ENCODE measurements around the gene SELENBP1. TPM values are rescaled to one million over a fixed set of nuclear protein-coding genes. Genes with fewer than 3 reads are reported as not detected.

The SELENBP1 gene
- total RNA-seq, 3 donors from 2014 or later (not counting 1 experiment from before 2014, with no cell fraction given): not detected

- Histone ChIP-seq H3K27ac (ENCODE audit: low read length) (no peak overlapping the region), H3K9me3 (ENCODE audit: control insufficient read depth, insufficient read depth, low read length) (no peaks in the 10 kb centered on the region), H3K27me3 (ENCODE audit: control insufficient read depth, insufficient read depth, low read length) (no peaks in the 10 kb centered on the region), H3K4me1 (ENCODE audit: control insufficient read depth, insufficient read depth, low read length) (peaks cover 17% of the 10 kb centered on the region), H3K4me3 (ENCODE audit: low read length) (no peak overlapping the region), H3K36me3 (ENCODE audit: control insufficient read depth, insufficient read depth, low read length) (peaks cover 52% of the 10 kb centered on the region)
- peaks cover 20 to 21% of the 10 kb centered on the region in 2 donors for H3K4me1 Mint-ChIP-seq
- WGBS (ENCODE audit: insufficient coverage): 81% methylated on average over 2 of the region's 2 CpGs
- H3K4me3 Mint-ChIP-seq: peak overlapping the region; percentile 28
- ATAC-seq (no peak), DNase-seq (no peak)
- H3K36me3 Mint-ChIP-seq: no peaks in the 10 kb centered on the region
- peak overlapping the region; percentile 99 to 100 for H3K27ac Mint-ChIP-seq
- intact Hi-C loops (cut with micrococcal nuclease): no loop called here
- no peaks in the 10 kb centered on the region for H3K27me3 Mint-ChIP-seq (ENCODE audit: low read depth in 2 of 2)
- TF ChIP-seq CTCF (IDR thresholded peaks at IDR 0.05): no peak
- H3K9me3 Mint-ChIP-seq: no peaks in the 10 kb centered on the region
These were observed 30.3 kb upstream of the SELENBP1 start for GRCh38 chr1:151402764-151403163.

- peak overlapping the region; percentile 99 to 100 for H3K27ac Mint-ChIP-seq
- H3K9me3 ChIP-seq (ENCODE audit: control insufficient read depth, insufficient read depth, low read length): no peaks in the 10 kb centered on the region
- no peak for TF ChIP-seq CTCF (IDR thresholded peaks at IDR 0.05)
- H3K4me1 Mint-ChIP-seq: peaks cover 20 to 21% of the 10 kb centered on the region in 2 donors
- no peak for ATAC-seq
- DNase-seq: no peak
- H3K36me3 Mint-ChIP-seq: no peaks in the 10 kb centered on the region
- peak overlapping the region; percentile 60 for H3K4me3 Mint-ChIP-seq
- H3K4me3 ChIP-seq (ENCODE audit: low read length): no peak overlapping the region
- H3K9me3 Mint-ChIP-seq: no peaks in the 10 kb centered on the region
- no peak overlapping the region for H3K27ac ChIP-seq (ENCODE audit: low read length)
- WGBS (ENCODE audit: insufficient coverage): 92% methylated on average over 2 of the region's 2 CpGs
- peaks cover 17% of the 10 kb centered on the region for H3K4me1 ChIP-seq (ENCODE audit: control insufficient read depth, insufficient read depth, low read length)
- peaks cover 45% of the 10 kb centered on the region for H3K36me3 ChIP-seq (ENCODE audit: control insufficient read depth, insufficient read depth, low read length)
- intact Hi-C loops (cut with micrococcal nuclease): no loop called here
- H3K27me3 ChIP-seq (ENCODE audit: control insufficient read depth, insufficient read depth, low read length): no peaks in the 10 kb centered on the region
- H3K27me3 Mint-ChIP-seq (ENCODE audit: low read depth in 2 of 2): no peaks in the 10 kb centered on the region
These were observed 29.4 kb upstream of the SELENBP1 start for GRCh38 chr1:151401860-151402259.

GRCh38 chr1:151401125-151401788, 28.8 kb upstream of the SELENBP1 start:
- Mint-ChIP-seq H3K9me3 (no peaks in the 10 kb centered on the region), H3K4me3 (peak overlapping the region; percentile 99), H3K4me1 (peaks cover 20 to 21% of the 10 kb centered on the region in 2 donors), H3K27ac (peak overlapping the region; percentile 99 to 100), H3K27me3 (ENCODE audit: low read depth in 2 of 2) (no peaks in the 10 kb centered on the region), H3K36me3 (no peaks in the 10 kb centered on the region)
- H3K27me3 ChIP-seq (ENCODE audit: control insufficient read depth, insufficient read depth, low read length): no peaks in the 10 kb centered on the region
- no peaks in the 10 kb centered on the region for H3K9me3 ChIP-seq (ENCODE audit: control insufficient read depth, insufficient read depth, low read length)
- DNase-seq: peak in 1 of 2 donors; percentile 10
- intact Hi-C loops (cut with micrococcal nuclease): no loop called here
- no peak for ATAC-seq
- TF ChIP-seq CTCF (IDR thresholded peaks at IDR 0.05): no peak
- WGBS (ENCODE audit: insufficient coverage): 98% methylated on average over 13 of the region's 13 CpGs
- peaks cover 17% of the 10 kb centered on the region for H3K4me1 ChIP-seq (ENCODE audit: control insufficient read depth, insufficient read depth, low read length)
- H3K4me3 ChIP-seq (ENCODE audit: low read length): no peak overlapping the region
- H3K27ac ChIP-seq (ENCODE audit: low read length): peak overlapping the region; percentile 96
- peaks cover 39% of the 10 kb centered on the region for H3K36me3 ChIP-seq (ENCODE audit: control insufficient read depth, insufficient read depth, low read length)

Data from natural killer cell (primary cell).